ENCODE measurements around the gene PRKCH. TPM values are rescaled to one million over a fixed set of nuclear protein-coding genes. Genes with fewer than 3 reads are reported as not detected.
A peak's percentile ranks its signal among the peaks of the same experiment; 100 is the strongest.

Gene PRKCH
- total RNA-seq, 1 donor from 2014 or later: 74.4 TPM

- Histone ChIP-seq H3K27me3 (no peaks in the 10 kb centered on the region), H3K4me3 (peak overlapping the region; percentile 0), H3K27ac (no peak overlapping the region), H3K36me3 (no peaks in the 10 kb centered on the region), H3K9me3 (no peaks in the 10 kb centered on the region), H3K4me1 (peaks cover 46% of the 10 kb centered on the region)
- TF ChIP-seq, protein P1, sequence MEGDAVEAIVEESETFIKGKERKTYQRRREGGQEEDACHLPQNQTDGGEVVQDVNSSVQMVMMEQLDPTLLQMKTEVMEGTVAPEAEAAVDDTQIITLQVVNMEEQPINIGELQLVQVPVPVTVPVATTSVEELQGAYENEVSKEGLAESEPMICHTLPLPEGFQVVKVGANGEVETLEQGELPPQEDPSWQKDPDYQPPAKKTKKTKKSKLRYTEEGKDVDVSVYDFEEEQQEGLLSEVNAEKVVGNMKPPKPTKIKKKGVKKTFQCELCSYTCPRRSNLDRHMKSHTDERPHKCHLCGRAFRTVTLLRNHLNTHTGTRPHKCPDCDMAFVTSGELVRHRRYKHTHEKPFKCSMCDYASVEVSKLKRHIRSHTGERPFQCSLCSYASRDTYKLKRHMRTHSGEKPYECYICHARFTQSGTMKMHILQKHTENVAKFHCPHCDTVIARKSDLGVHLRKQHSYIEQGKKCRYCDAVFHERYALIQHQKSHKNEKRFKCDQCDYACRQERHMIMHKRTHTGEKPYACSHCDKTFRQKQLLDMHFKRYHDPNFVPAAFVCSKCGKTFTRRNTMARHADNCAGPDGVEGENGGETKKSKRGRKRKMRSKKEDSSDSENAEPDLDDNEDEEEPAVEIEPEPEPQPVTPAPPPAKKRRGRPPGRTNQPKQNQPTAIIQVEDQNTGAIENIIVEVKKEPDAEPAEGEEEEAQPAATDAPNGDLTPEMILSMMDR (IDR thresholded peaks at IDR 0.05): no peak
- intact Hi-C loops (cut with DNase I): loop anchor here (10.0 kb wide), 1 partner anchor 113 kb away; no protein-coding TSS in a partner anchor
- ATAC-seq: no peak
- DNase-seq: no peak
Observed at GRCh38 chr14:61331992-61332657, 10.7 kb downstream of the PRKCH start.

DNA sequence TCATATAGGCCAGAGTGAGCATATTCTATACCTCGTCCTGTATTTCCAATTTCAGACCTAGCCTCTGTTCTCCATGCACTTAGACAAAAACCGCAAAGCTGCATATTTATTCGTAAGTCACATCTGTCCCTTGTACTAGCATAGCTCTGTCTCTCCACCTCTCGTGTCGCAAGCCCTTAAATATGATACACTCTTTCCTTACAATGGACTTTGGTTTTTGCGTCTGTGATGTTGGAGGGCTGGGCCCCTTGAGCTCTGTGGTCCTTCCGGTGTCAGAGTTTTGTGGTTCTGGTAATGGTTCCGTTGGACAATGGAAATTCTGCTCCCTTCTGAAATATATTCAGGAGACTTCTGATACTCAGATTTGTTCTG lies 11.3 kb downstream of the PRKCH start:
- Histone ChIP-seq H3K4me3 (peak overlapping the region; percentile 0), H3K27ac (peak overlapping the region; percentile 27), H3K4me1 (peaks cover 46% of the 10 kb centered on the region), H3K36me3 (no peaks in the 10 kb centered on the region), H3K27me3 (no peaks in the 10 kb centered on the region), H3K9me3 (no peaks in the 10 kb centered on the region)
- ATAC-seq (no peak), DNase-seq (no peak)
- TF ChIP-seq, protein P1 (IDR thresholded peaks at IDR 0.05): no peak
- intact Hi-C loops (cut with DNase I): loop anchor here (10.0 kb wide), 1 partner anchor 112 kb away; no protein-coding TSS in a partner anchor

DNA sequence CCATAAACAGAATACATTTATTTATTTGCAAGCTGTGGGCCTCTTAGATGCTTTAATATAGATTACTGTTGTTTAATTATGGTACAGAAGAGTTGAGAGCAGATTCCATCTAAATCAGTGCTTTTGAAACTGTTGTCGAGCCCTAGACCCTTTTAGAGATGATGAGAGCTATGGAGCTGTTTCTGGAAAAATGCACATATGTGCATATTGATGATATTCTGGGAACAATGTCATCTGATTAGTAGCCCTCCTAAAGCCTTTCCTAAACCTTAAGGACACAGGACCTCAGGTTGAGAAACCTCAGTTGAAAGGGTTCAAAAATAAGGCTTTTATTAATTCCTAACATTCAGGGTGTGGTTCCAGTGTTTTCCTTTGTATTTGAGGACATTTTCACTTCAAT lies 11.7 kb downstream of the PRKCH start:
- H3K4me1 ChIP-seq: peaks cover 49% of the 10 kb centered on the region
- no peaks in the 10 kb centered on the region for H3K9me3 ChIP-seq
- H3K27ac ChIP-seq: peak overlapping the region; percentile 27
- ATAC-seq (no peak), DNase-seq (no peak)
- H3K27me3 ChIP-seq: no peaks in the 10 kb centered on the region
- intact Hi-C loops (cut with DNase I): loop anchor here (10.0 kb wide), 1 partner anchor 112 kb away; no protein-coding TSS in a partner anchor
- H3K36me3 ChIP-seq: no peaks in the 10 kb centered on the region
- TF ChIP-seq, protein P1 (IDR thresholded peaks at IDR 0.05): no peak
- H3K4me3 ChIP-seq: peak overlapping the region; percentile 0

DNA sequence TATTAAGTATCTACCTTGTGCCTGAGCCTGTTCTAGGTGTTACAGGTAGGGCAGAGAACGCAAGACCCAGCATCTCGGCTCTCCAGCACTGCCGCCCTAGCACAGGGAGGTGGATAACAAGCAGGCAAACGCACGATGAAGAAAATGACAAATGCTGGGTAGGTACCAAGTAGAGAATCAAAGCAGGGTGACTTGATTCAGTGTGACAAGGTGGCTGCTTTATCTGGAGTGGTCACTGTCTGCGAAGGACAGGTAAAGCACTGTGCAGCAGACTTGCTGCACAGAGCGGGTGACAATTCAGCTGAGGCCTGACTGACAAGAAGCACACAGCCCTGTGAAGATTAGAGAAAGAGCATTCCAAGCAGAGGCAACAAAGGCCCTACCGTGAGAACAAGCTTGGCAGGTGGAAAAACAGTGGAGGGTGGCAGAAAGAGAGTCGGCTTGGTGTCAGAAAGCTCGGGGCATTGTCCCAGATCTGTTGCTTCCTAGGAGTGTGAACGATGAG lies 12.9 kb downstream of the PRKCH start:
- TF ChIP-seq, protein P1 (IDR thresholded peaks at IDR 0.05): no peak
- H3K36me3 ChIP-seq: no peaks in the 10 kb centered on the region
- DNase-seq (no peak), ATAC-seq (no peak)
- H3K4me1 ChIP-seq: peaks cover 40% of the 10 kb centered on the region
- intact Hi-C loops (cut with DNase I): loop anchor here (10.0 kb wide), 1 partner anchor 111 kb away; no protein-coding TSS in a partner anchor
- no peak overlapping the region for H3K4me3 ChIP-seq
- no peaks in the 10 kb centered on the region for H3K9me3 ChIP-seq
- H3K27me3 ChIP-seq: no peaks in the 10 kb centered on the region
- peak overlapping the region; percentile 7 for H3K27ac ChIP-seq

GRCh38 chr14:61335049-61335448 lies 13.7 kb downstream of the PRKCH start:
- Histone ChIP-seq H3K4me1 (peaks cover 37% of the 10 kb centered on the region), H3K9me3 (no peaks in the 10 kb centered on the region), H3K27ac (no peak overlapping the region), H3K36me3 (no peaks in the 10 kb centered on the region), H3K27me3 (no peaks in the 10 kb centered on the region), H3K4me3 (no peak overlapping the region)
- DNase-seq (no peak), ATAC-seq (no peak)
- intact Hi-C loops (cut with DNase I): loop anchor here (10.0 kb wide), 1 partner anchor 110 kb away; no protein-coding TSS in a partner anchor
- TF ChIP-seq, protein P1 (IDR thresholded peaks at IDR 0.05): no peak
